ENCODE measurements around the gene HELZ.
"Not testable (repeated sequence)": the region's sequence is repeated elsewhere in the genome, so short reads cannot be mapped to it uniquely, and the experiment has no call there.

Gene HELZ

GRCh38 chr17:67262435-67263117 lies 17.6 kb upstream of the HELZ start:
- FAIRE-seq, result no peak

DNA sequence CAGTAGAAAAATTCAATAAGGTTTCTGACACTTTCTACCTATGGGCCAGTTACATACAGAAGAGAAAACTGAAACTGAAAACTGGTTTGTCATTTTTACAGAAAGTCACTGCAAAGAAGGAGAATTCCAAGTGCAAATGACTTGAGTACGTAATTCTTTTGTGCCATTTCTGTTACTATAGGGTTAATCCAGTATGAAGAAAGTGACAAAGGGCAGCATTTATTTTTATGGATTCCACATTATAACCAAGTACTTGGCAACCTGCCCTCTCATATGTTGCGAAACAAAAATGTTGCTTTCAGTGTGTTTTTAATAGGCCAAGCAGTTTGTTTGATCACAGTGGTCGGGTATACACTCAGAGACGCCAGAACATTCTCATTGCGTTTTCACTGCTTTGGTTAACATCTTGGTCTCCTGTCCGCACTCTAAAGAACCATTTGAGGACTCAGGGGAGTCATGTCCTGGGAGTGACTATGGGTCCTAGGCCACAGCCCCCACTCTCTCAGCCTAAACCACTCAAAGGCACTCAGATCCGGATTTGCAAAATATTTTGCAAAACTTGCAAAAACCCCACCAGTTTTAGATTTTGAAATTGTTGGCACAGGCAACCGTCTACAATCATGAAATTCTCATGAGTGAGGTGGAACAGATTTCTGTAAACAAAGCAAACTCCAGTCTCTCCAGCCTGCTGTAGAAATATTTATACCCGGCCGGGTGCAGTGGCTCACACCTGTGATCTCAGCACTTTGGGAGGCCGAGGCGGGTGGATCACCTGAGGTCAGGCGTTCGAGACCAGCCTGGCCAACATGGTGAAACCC lies 15.4 kb upstream of the HELZ start:
- no peak for FAIRE-seq

- FAIRE-seq, result no peak
Observed at GRCh38 chr17:67258821-67259468, 13.9 kb upstream of the HELZ start.

GRCh38 chr17:67256075-67256732 lies 11.2 kb upstream of the HELZ start:
- FAIRE-seq, result no peak

DNA sequence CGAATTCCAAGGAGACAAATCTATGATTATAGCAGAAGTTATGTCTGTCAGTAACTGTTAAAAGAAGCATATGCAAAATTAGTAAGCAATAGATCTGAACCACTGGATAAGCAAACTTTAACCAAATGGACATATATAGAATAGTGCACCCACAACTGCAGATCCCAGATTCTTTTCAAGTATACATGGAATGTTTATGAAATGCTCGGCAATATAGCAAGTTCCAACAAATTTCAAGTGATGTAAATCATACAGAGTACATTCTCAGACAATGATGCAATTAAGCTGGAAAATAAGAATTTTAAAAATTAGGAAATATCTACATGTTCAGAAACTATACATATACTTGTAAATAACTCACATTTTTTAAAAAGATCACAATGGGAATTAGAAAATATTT lies 8.4 kb upstream of the HELZ start:
- FAIRE-seq, result no peak

DNA sequence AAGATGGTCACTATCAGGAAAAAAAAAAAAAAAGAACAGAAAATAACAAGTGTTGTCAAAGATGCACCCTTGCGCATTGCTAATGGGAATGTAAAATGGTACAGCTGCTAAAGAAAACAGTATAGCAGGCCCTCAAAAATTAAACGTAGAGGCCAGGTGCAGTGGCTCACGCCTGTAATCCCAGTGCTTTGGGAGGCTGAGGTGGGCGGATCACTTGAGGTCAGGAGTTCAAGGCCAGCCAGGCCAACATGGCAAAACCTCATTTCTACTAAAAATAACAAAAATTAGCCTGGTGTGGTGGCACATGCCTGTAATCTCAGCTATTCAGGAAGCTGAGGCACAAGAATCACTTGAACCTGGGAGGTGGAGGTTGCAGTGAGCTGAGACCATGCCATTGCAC lies 6.6 kb upstream of the HELZ start:
- FAIRE-seq, result not testable (repeated sequence)

DNA sequence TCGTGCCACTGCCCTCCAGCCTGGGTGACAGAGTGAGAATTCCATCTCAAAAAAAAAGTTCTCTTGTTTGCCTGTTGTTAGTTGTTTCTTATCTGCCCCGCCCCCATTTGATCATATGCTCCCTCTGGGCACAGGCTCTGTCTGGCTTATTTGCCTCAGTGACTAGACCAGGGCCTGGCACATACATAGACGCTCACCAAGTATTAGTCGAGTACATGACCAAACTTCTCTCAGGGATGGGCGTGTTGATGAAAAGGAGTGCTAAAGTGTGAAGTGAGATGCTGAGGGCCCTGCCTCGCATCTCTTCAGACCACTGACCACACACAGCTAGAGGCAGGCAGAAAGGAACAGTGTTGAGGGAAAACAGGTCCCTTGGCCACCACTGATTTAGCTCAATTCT lies 3.3 kb upstream of the HELZ start:
- no peak for FAIRE-seq

DNA sequence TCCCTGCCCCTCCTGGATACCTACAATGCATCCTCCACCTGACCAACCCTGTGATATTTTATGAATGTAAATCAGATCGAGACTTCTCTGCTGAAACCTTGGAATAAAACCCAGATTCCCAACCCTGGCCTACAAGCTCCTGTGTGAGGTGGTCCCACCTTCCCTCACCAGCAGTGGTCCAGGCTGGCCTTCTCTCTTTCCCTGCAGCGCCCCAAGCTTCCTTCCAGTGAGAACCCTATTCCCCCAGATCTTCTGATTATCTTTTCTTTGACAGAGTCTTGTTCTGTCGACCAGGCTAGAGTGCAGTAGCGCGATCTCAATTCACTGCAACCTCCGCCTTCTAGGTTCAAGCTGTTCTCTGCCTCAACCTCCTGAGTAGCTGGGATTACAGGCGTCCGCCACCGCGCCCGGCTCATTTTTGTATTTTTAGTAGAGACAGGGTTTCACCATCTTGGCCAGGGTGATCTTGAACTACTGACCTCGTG lies 2.5 kb upstream of the HELZ start:
- FAIRE-seq, result no peak

DNA sequence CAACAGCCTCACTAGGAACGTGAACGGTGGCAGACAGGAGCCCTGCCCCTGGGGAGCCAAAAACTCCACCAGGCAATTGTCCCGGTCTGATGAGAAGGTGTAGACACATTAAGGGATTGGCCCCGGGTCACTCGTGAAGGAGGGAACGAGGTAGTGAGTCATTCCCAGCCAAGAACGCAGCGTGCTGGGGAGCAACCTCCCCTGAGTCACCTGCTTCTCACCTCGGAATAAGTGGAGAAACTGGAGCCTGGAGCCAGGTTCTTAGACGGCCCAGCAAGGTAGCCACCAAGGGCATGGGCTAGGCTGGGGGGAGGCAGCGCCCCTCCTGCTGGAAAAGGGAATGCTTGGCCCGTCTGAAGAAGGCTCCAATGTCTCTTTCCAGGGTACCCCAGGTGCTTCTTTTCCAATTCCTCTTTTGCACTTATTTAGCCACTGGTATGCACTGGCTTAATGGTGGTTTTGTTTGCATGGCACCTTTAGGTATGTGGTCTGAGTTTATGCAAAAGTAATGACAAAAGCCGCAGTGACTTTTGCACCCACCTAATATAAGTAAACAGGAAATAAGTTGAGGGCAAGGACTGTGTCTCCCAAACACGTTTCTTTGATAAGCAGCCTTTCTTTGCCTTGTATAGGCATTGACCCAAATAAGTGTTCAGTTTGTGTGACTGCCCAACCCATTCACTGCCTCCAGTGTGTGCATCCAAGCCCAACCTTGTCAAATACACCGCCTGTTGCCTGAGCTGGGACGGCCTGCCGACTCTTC lies 1.8 kb upstream of the HELZ start:
- no peak for FAIRE-seq

- no peak for FAIRE-seq
Observed at GRCh38 chr17:67246403-67246652, 1.3 kb upstream of the HELZ start.

GRCh38 chr17:67245694-67246402 lies 852 bp upstream of the HELZ start:
- no peak for FAIRE-seq

GRCh38 chr17:67244431-67245072 lies 444 bp downstream of the HELZ start:
- no peak for FAIRE-seq

GRCh38 chr17:67243284-67243683 lies 1.7 kb downstream of the HELZ start:
- FAIRE-seq, result no peak

- no peak for FAIRE-seq
Observed at GRCh38 chr17:67241719-67242341, 3.2 kb downstream of the HELZ start.

DNA sequence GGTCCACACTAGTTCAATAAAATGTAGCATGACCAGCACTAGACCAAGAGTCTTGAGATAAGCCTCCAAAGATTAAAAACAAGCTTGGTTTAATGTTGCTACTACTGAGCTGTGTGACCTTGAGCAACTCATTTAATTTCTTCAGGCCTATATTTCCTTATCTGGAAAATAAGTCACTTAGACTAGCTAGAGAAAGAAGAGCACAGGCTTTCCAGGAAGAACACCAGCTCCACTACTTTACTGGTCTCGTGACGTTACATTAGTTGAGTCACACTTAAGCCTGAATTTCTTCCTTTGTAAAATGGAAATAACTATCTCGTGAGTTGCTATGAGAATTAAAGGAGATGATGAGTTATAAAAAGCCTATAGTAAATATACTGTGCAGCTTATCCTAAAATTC lies 5.4 kb downstream of the HELZ start:
- FAIRE-seq, result no peak

GRCh38 chr17:67238991-67239390 lies 6.0 kb downstream of the HELZ start:
- FAIRE-seq, result no peak

DNA sequence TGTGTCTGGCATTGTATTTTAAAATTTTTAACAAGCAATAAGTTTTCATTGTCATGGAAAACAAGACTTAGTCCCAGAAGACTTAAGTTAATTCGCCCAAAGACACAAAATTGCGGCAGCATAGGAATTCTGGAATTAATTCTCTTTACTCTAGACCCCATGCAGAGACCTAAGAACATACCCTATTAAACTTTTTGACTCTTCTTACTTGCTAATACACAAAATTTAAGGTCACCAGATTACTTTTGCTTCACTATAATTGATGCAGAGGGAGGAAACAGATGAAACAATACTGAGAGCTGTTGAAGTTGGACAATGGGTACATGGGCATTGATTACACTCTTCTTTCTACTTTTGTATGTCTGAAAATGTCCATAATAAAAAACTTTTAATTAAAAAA lies 12.6 kb downstream of the HELZ start:
- FAIRE-seq, result no peak

GRCh38 chr17:67229109-67229955 lies 15.7 kb downstream of the HELZ start:
- FAIRE-seq, result no peak

GRCh38 chr17:67227488-67227887 lies 17.5 kb downstream of the HELZ start:
- FAIRE-seq, result no peak

DNA sequence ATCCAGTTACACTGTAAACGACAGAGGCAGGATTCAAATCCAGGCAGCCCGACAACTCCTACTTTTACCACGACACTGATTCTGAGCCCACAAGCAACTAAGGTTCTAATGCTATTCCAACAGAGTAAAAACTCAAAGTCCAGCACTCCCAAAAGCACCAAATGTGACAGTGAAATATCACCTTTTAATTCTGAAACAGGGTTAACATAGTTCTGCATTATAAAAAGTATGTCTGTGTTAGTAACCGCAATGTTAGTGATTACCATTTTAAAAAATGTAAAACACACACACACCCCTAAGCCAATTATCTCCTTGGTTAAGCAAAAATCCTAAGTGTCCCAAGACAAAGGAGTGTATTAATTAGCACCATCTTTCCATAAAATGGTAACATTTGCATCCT lies 19.7 kb downstream of the HELZ start:
- no peak for FAIRE-seq

All from colon (tissue), 2 donors.